LNCaP clone FGC (cell line): Measurements from ENCODE around the gene PTBP1.

Source experiments
- DNase-seq: peaks from one replicate; pipeline ENCODE4 v3.0.0-alpha.2; 2011; ENCODE audit warnings: low read depth
- H3K4me3 ChIP-seq: 2 replicates; pipeline ENCODE4 v1.5.1; 2011; ENCODE audit warnings: mild to moderate bottlenecking, low read depth, low read length, control low read depth
- TF ChIP-seq, protein P1 (sequence below): IDR thresholded peaks from 2 replicates; pipeline ENCODE4 v1.5.1; 2012; ENCODE audit warnings: mild to moderate bottlenecking; ENCODE audit not compliant: control insufficient read depth, insufficient read depth; ENCODE audit errors: extremely low read depth

PTBP1 gene

GRCh38 chr19:797528-798414 is 519 bp downstream of the PTBP1 start:
- H3K4me3 ChIP-seq: peak overlapping the region; percentile 94
- TF ChIP-seq, protein P1, sequence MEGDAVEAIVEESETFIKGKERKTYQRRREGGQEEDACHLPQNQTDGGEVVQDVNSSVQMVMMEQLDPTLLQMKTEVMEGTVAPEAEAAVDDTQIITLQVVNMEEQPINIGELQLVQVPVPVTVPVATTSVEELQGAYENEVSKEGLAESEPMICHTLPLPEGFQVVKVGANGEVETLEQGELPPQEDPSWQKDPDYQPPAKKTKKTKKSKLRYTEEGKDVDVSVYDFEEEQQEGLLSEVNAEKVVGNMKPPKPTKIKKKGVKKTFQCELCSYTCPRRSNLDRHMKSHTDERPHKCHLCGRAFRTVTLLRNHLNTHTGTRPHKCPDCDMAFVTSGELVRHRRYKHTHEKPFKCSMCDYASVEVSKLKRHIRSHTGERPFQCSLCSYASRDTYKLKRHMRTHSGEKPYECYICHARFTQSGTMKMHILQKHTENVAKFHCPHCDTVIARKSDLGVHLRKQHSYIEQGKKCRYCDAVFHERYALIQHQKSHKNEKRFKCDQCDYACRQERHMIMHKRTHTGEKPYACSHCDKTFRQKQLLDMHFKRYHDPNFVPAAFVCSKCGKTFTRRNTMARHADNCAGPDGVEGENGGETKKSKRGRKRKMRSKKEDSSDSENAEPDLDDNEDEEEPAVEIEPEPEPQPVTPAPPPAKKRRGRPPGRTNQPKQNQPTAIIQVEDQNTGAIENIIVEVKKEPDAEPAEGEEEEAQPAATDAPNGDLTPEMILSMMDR: no peak
- DNase-seq: no peak

GRCh38 chr19:798415-799075 is 1.3 kb downstream of the PTBP1 start:
- DNase-seq: no peak
- H3K4me3 ChIP-seq: peak overlapping the region; percentile 94
- TF ChIP-seq, protein P1: no peak

- peak overlapping the region; percentile 94 for H3K4me3 ChIP-seq
- TF ChIP-seq, protein P1: peak; percentile 15; the same call in 1 of the 2 replicates
- no peak for DNase-seq
Observed at GRCh38 chr19:799076-799881, 2.0 kb downstream of the PTBP1 start.

DNA sequence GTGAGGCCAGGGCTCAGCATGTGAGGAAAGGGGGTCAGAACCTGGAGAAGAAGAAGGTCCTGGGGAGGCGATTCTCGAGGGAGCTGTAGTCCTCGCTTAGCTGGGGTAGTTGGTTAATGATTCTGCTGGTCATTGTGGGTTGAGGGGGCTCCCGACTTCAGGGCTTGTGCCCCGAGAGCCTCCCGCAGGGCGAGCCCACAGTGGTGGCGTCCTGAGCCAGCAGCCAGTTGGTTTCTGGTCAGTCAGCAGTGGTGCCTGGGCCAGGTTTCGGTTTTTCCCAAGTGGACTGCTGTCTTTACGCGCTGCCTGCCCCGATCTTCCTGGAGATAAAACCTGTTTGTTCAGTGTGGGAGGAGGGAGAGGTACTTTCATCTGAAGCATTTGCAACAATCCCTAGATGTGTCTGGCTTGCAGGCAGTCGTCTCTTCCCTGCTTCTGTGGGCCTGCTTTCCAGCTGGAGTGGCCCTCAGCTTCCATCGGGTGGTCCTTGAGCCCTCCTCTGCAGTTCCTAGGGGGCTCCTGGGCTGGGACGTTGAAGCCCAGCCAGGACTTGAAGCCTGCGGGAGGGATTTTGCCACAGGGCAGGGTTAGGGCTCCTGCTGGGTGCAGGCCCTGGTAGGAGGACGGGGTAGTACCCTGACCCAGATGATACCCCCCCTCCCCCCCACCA is 3.2 kb downstream of the PTBP1 start:
- peak; percentile 84 for DNase-seq
- TF ChIP-seq, protein P1: no peak
- H3K4me3 ChIP-seq: peak overlapping the region; percentile 94

GRCh38 chr19:801030-801860 is 4.0 kb downstream of the PTBP1 start:
- TF ChIP-seq, protein P1: no peak
- DNase-seq: no peak
- peak overlapping the region; percentile 94 for H3K4me3 ChIP-seq

DNA sequence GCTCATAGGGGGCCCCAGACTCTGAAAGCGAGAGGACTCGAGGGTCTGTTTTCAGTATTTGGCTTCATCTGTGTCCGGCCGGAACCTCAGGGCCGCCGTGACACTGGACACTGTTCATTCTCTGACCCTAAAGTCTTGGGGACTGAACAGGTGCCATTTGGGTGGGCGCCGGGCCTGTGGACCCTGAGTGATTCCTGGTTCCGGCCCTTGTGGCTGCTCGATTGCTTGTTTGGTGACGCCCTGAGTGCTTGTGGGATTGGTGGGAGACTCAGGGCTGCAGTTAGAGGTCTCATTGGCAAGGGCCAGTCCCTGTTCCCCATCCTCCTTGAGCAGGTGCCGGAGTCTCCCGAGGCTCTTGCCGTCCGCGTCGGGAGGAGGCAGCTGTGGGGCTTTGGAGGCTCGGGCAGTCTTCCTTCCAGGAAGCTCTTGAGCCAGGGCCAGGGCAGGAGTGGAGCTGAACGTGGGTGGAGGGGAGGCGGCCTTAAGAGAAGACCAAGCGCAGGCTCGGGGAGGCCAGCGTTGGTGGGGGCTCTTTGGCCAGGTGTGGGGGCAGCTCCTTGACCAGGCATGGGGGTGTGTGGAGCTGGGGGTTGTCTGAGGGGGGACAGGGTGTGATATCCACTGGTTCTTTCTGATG is 4.7 kb downstream of the PTBP1 start:
- TF ChIP-seq, protein P1: no peak
- peak overlapping the region; percentile 94 for H3K4me3 ChIP-seq
- no peak for DNase-seq
